Measurements from ENCODE around the gene CILP.

Gene CILP

DNA sequence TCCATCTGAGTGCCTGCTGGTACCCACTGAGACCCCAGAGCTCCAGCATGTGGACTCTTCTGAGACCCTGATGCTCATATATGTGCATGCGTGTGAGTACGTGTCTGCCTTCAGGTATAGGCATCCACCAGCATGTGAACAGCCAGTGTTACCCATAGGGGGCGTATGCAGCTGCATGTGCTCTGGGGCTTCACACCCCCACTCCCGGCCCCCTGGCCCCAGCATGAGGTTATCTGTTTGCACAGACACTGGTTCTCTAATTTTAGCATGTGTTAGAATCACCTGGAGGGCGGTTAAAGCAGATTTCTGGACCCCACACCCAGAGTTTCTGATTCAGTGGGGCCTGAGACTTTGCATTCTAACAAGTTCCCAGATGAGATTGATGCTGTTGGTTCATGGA lies 824 bp upstream of the CILP start:
- no peak for DNase-seq (ENCODE audit: low read depth, low spot score)

DNA sequence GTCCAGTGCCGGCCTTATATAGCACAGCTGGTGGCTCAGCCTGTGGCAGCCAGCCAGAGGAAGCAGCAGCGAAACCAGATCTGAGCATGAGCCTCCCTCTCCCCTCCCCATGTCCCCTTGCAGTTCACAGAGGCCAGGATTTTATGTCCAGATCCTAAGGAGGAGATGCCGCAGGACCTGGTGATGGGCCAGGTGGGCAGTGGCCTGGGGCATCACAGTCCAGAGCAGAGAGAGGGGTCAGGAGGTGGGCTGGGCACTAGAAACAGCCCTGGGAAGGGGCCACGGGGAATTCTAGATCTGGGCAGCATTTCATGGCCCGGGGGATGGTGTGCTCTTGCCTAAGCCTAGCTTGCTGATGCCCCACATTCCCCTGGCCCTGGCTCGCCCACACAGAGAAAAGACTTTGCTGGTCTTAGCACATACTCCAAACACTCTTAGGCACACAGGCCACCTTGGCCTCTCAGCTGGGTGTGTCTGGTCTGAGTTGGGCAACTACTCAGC lies 259 bp upstream of the CILP start:
- Histone ChIP-seq H3K27me3 (ENCODE audit: insufficient read depth, insufficient read length) (no peaks in the 10 kb centered on the region), H3K4me1 (ENCODE audit: insufficient read depth, insufficient read length) (peaks cover 15% of the 10 kb centered on the region), H3K36me3 (ENCODE audit: insufficient read depth, insufficient read length, low read length) (no peaks in the 10 kb centered on the region), H3K9me3 (ENCODE audit: insufficient read depth, low read length) (no peaks in the 10 kb centered on the region), H3K4me3 (ENCODE audit: insufficient read length, low read depth) (no peak overlapping the region), H3K9ac (ENCODE audit: insufficient read length, low read depth) (peak overlapping the region; percentile 18)
- TF ChIP-seq SUZ12 (IDR thresholded peaks at IDR 0.05; ENCODE audit: extremely low read depth, insufficient read depth, insufficient read length) (no peak), YY1 (IDR thresholded peaks at IDR 0.05; ENCODE audit: insufficient read depth, insufficient read length) (no peak), ZNF274 (IDR thresholded peaks at IDR 0.05; ENCODE audit: low read depth, low read length) (no peak)
- no peak for DNase-seq (ENCODE audit: low read depth, low spot score)

More for the DNA sequence above, 824 bp upstream of the CILP start:
- no peaks in the 10 kb centered on the region for H3K9me3 ChIP-seq (ENCODE audit: insufficient read depth, low read length)
- no peaks in the 10 kb centered on the region for H3K36me3 ChIP-seq (ENCODE audit: insufficient read depth, insufficient read length, low read length)
- no peak for TF ChIP-seq ZNF274 (IDR thresholded peaks at IDR 0.05; ENCODE audit: low read depth, low read length)
- H3K9ac ChIP-seq (ENCODE audit: insufficient read length, low read depth): no peak overlapping the region
- no peaks in the 10 kb centered on the region for H3K27me3 ChIP-seq (ENCODE audit: insufficient read depth, insufficient read length)
- H3K4me1 ChIP-seq (ENCODE audit: insufficient read depth, insufficient read length): peaks cover 15% of the 10 kb centered on the region
- no peak overlapping the region for H3K4me3 ChIP-seq (ENCODE audit: insufficient read length, low read depth)

DNA sequence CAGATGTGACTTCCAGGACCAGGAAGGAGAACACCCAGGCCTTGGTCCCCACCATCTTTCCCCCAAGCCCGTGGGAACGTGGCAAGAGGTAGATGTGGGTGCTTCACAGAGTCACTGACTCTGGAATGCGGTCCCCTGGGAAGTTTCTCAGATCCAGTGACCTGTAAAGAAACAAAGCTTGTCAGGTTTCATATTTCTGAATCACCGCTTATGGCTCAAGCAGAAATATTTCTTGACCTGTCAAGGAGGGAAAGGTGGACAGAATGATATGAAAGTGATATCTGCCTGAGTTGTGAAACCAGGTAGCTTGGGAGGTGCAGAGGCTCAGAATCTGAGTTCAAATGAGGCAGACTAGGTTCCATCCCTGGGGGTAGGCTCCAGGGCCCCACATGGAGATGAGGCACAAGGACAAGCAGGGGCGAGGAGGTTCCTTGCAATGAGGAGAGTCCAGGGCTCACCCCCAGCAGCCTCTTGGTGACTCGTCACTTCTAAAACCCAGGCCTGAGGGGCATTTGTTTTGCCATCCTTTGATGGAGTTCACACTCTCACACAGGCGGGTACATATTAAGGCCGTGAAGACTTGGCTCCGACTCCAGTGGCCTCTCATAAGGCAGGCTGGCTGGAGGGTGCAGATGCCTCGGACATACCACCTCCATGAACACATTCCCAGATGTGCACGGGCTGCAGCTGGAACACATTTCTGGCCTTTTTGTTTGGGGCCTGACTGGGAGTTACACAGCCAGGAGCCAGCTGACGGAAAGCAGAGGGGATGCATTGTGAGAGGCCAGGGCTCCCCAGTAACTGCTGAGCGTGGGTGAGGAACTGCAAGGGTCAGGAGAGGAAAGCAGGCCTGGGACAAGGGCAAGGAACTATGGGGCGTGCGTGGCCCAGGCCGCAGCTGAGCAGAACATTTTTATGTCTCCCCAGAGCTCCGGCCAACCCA lies 1.3 kb downstream of the CILP start:
- Histone ChIP-seq H3K9ac (ENCODE audit: insufficient read length, low read depth) (no peak overlapping the region), H3K27me3 (ENCODE audit: insufficient read depth, insufficient read length) (no peaks in the 10 kb centered on the region), H3K4me1 (ENCODE audit: insufficient read depth, insufficient read length) (peaks cover 15% of the 10 kb centered on the region), H3K9me3 (ENCODE audit: insufficient read depth, low read length) (no peaks in the 10 kb centered on the region), H3K4me3 (ENCODE audit: insufficient read length, low read depth) (no peak overlapping the region), H3K36me3 (ENCODE audit: insufficient read depth, insufficient read length, low read length) (no peaks in the 10 kb centered on the region)
- DNase-seq (ENCODE audit: low read depth, low spot score): no peak
- TF ChIP-seq YY1 (IDR thresholded peaks at IDR 0.05; ENCODE audit: insufficient read depth, insufficient read length): no peak
- TF ChIP-seq SUZ12 (IDR thresholded peaks at IDR 0.05; ENCODE audit: extremely low read depth, insufficient read depth, insufficient read length): no peak
- no peak for TF ChIP-seq ZNF274 (IDR thresholded peaks at IDR 0.05; ENCODE audit: low read depth, low read length)

DNA sequence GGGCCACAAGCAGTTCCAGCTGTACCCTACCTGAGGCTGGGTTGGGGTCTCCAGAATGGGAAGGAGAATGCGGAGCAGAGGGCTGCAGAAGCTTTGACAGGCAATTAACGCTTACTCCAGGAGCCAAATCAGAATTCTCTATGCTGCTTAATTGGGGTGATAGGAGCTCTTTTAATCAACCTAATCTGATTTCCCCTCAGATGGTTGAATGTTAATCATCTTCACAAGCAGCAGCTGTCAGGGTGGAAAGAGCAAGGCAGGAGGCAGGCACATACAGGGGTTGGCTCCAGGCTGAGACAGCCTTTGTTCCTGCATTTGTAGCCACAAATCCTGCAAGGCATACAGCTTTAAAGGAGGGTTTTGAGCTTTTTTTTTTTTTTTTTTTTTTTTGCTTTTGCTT lies 2.6 kb downstream of the CILP start:
- Histone ChIP-seq H3K9me3 (ENCODE audit: insufficient read depth, low read length) (no peaks in the 10 kb centered on the region), H3K4me3 (ENCODE audit: insufficient read length, low read depth) (no peak overlapping the region)
- DNase-seq (ENCODE audit: low read depth, low spot score): no peak

DNA sequence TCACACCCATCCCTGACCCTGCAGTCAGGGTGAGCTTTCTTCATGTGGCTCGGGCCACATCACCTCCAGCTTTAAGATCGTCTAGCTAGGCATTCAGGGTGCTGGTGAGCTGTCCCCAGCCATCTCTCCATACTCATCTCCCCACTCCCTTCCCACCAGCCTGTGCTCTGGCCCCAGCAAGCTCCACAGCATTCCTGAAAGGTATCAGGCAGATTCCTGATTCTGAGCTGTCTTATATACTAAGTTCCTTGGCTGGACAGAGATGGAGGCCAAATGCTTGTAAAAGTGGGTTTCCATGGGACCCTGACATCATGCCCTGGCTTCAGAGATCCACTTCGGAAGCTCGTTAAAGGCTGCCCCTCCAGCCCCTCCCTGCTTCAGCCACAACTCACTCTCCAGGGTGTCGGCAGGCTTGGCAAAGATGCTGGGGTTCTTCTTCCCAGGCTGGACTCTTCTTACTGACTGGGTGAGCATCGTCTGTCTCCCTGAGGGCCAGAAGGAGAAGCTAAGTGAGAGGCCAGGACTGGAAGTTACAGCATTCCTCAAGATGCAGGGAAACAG lies 3.9 kb downstream of the CILP start:
- Histone ChIP-seq H3K4me3 (ENCODE audit: insufficient read length, low read depth) (no peak overlapping the region), H3K4me1 (ENCODE audit: insufficient read depth, insufficient read length) (peaks cover 17% of the 10 kb centered on the region), H3K27me3 (ENCODE audit: insufficient read depth, insufficient read length) (no peaks in the 10 kb centered on the region), H3K9ac (ENCODE audit: insufficient read length, low read depth) (no peak overlapping the region), H3K36me3 (ENCODE audit: insufficient read depth, insufficient read length, low read length) (no peaks in the 10 kb centered on the region), H3K9me3 (ENCODE audit: insufficient read depth, low read length) (no peaks in the 10 kb centered on the region)
- no peak for DNase-seq (ENCODE audit: low read depth, low spot score)
- TF ChIP-seq ZNF274 (IDR thresholded peaks at IDR 0.05; ENCODE audit: low read depth, low read length): no peak
- no peak for TF ChIP-seq SUZ12 (IDR thresholded peaks at IDR 0.05; ENCODE audit: extremely low read depth, insufficient read depth, insufficient read length)
- TF ChIP-seq YY1 (IDR thresholded peaks at IDR 0.05; ENCODE audit: insufficient read depth, insufficient read length): no peak

More for the DNA sequence above, 2.6 kb downstream of the CILP start:
- no peak overlapping the region for H3K9ac ChIP-seq (ENCODE audit: insufficient read length, low read depth)
- no peaks in the 10 kb centered on the region for H3K27me3 ChIP-seq (ENCODE audit: insufficient read depth, insufficient read length)
- H3K36me3 ChIP-seq (ENCODE audit: insufficient read depth, insufficient read length, low read length): no peaks in the 10 kb centered on the region
- peaks cover 17% of the 10 kb centered on the region for H3K4me1 ChIP-seq (ENCODE audit: insufficient read depth, insufficient read length)
- no peak for TF ChIP-seq YY1 (IDR thresholded peaks at IDR 0.05; ENCODE audit: insufficient read depth, insufficient read length)
- no peak for TF ChIP-seq ZNF274 (IDR thresholded peaks at IDR 0.05; ENCODE audit: low read depth, low read length)
- TF ChIP-seq SUZ12 (IDR thresholded peaks at IDR 0.05; ENCODE audit: extremely low read depth, insufficient read depth, insufficient read length): no peak

DNA sequence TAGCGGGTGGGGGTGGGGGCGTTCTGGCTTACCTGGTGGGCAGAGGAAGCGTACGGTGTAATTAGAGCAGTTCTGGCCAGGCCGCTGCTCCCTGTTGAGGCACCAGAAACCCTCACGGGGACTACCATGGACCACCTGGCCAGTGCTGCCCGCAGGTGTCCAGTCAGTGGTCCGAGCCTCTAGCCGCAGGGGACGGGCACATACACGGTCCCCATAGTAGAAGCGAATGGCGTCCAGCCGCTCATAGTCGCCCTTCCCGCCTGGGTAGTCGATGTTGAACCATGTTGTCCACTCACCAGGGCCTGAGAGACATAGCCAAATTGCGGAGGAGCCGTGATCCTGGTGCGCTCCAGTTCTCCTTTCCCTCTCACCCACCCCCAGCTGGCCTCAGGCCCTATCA lies 4.5 kb downstream of the CILP start:
- peaks cover 17% of the 10 kb centered on the region for H3K4me1 ChIP-seq (ENCODE audit: insufficient read depth, insufficient read length)
- H3K36me3 ChIP-seq (ENCODE audit: insufficient read depth, insufficient read length, low read length): no peaks in the 10 kb centered on the region
- H3K9ac ChIP-seq (ENCODE audit: insufficient read length, low read depth): no peak overlapping the region
- no peak for DNase-seq (ENCODE audit: low read depth, low spot score)
- H3K4me3 ChIP-seq (ENCODE audit: insufficient read length, low read depth): no peak overlapping the region
- H3K9me3 ChIP-seq (ENCODE audit: insufficient read depth, low read length): no peaks in the 10 kb centered on the region
- no peaks in the 10 kb centered on the region for H3K27me3 ChIP-seq (ENCODE audit: insufficient read depth, insufficient read length)
- TF ChIP-seq ZNF274 (IDR thresholded peaks at IDR 0.05; ENCODE audit: low read depth, low read length) (no peak), YY1 (IDR thresholded peaks at IDR 0.05; ENCODE audit: insufficient read depth, insufficient read length) (no peak)

DNA sequence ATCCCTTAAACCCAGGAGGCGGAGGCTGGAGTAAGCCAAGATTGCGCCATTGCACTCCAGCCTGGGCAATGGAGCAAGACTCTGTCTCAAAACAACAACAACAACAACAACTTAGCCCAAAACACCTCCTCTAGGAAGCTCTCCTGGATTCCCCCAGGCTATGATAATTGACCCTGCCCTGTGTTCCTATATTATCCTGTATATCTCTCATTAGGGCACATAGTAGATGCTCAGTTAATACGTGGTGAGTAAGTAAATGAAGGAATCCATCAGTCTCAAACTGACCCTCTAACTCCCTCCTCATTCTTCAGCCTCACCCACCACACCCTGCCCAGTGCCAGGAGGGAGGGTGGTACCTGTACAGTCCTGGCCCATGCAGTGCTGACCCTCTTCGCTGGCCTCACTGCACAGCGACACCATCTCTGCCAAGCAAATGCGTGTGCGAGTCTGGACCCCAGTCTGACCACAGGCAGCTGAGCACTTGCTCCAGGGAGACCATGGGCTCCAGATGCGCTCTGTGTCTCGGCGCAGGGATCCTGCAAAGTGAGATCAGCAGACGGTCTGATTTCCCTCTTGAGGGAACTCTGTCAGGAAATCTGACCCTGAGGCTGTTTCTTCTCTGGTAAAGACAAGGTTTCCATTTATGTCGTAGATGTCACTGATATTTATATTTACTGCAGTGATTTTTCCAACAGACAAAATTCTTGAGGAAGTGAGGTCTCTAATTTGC lies 6.2 kb downstream of the CILP start:
- Histone ChIP-seq H3K27me3 (ENCODE audit: insufficient read depth, insufficient read length) (no peaks in the 10 kb centered on the region), H3K9me3 (ENCODE audit: insufficient read depth, low read length) (no peaks in the 10 kb centered on the region), H3K4me1 (ENCODE audit: insufficient read depth, insufficient read length) (peaks cover 5% of the 10 kb centered on the region), H3K4me3 (ENCODE audit: insufficient read length, low read depth) (no peak overlapping the region), H3K36me3 (ENCODE audit: insufficient read depth, insufficient read length, low read length) (no peaks in the 10 kb centered on the region), H3K9ac (ENCODE audit: insufficient read length, low read depth) (no peak overlapping the region)
- TF ChIP-seq YY1 (IDR thresholded peaks at IDR 0.05; ENCODE audit: insufficient read depth, insufficient read length) (no peak), ZNF274 (IDR thresholded peaks at IDR 0.05; ENCODE audit: low read depth, low read length) (no peak), SUZ12 (IDR thresholded peaks at IDR 0.05; ENCODE audit: extremely low read depth, insufficient read depth, insufficient read length) (no peak)
- no peak for DNase-seq (ENCODE audit: low read depth, low spot score)

All from NT2/D1 (cell line).